ENCODE measurements around the gene PHLDA1. TPM values are rescaled to one million over a fixed set of nuclear protein-coding genes. Genes with fewer than 3 reads are reported as not detected.

The PHLDA1 gene
- total RNA-seq, 1 experiment from 2014 or later, result 136 TPM

DNA sequence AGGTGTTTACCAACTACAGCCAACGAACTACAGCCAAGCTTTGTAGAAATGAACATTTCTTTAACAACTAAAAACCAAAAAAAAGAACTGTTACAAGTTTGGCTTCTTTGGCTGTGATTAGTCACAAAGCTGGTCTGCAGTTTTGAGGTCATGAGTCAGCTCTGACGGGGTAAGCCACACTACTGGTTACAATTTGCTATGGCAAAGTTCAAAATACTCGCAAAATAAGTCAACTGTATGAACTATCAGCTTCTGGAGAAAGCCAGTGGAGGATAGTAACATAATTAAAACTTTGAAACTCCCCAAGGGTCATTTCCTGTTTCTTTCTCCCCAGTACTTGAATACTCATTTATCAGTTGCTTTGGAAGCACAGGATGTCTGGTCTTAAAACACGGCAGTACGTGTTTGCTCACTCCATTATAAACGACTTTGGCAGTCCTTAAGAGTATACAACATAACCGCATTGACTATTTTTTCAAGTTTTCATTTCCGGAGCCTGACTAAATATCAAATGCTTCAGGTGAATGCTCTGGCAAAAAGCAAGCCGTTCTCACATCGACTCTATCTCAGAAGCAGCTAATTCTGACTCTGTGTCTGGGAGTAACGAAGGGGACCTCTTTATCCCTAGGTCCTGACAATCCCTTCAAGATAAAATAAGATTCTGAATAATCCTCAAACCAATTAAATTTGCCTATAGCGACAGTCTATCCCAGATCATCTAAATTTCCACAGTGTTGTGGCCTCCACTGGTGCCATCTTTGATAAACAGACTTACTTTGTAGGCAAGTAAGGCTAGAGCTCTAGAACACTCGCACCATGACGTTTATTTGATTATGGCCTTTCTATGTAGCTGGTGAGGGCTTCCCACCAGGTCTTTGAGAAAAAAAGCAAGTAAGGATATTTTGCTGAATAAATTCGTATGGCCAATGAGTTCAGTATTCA is 10.6 kb downstream of the PHLDA1 start:
- DNase-seq (ENCODE audit: extremely low read depth, low read depth), result peak; percentile 45

- no peak for DNase-seq (ENCODE audit: extremely low read depth, low read depth)
Observed at GRCh38 chr12:76020281-76020680, 11.3 kb downstream of the PHLDA1 start.

GRCh38 chr12:76018672-76019071 is 12.9 kb downstream of the PHLDA1 start:
- no peak for DNase-seq (ENCODE audit: extremely low read depth, low read depth)

DNA sequence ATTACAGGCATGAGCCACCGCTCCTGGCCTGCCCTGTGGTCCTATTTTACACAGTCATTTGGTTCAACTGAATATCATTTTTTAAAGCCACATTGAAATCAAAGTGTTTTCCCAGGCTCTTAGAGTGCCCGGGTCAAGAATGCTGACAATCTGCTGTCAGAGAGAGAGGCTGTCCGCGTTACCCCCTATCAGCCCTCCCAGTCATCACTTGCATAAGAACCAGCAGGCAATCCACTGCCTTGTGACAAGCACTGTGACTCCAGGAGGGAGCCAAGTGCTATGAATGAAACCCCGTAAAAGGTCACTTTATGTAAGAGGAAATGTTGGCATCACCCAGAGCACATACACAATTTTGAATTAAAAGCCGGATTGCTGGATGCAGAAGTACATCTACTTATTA is 13.5 kb downstream of the PHLDA1 start:
- no peak for DNase-seq (ENCODE audit: extremely low read depth, low read depth)

GRCh38 chr12:76014007-76014406 is 17.6 kb downstream of the PHLDA1 start:
- no peak for DNase-seq (ENCODE audit: extremely low read depth, low read depth)

DNA sequence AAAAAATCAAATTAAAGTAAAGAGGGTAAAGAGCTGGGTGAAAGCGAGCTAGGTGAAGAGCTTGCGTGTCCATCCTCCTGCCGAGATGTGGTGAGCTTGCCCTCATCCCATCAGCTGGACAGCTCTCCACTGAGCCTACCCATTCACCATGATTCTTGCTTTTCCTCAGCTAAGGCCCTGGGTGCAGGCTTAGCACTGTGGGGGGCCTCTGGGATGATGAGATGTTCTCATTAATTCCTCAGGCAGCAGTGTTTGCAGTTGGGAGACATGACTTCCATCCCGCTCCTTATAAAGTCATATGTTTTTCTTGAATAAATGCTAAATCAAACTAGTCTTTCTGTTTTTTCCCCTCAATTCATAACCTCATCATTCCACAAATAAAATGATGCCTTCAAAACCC is 18.0 kb downstream of the PHLDA1 start:
- DNase-seq (ENCODE audit: extremely low read depth, low read depth), result no peak

DNA sequence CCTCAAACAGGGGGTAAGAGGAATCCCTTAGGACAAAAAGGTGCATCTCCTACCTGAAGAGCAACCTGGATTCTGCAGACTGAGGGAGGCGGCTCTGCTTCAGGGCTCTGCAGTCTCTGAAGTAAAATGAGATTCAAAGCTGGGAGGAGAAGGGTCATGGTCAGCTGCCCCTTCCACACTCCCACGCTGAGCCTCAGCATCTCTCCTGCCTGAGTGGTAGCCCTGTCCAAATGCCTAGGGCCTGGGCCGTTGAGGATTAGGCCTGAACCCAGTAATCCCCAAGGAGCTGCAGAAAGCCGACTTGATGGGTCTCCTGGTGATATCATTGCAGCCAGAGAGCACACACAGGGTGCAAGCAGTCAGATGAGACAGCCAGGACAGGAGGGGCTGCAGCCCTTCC is 18.9 kb downstream of the PHLDA1 start:
- DNase-seq (ENCODE audit: extremely low read depth, low read depth), result no peak

DNA sequence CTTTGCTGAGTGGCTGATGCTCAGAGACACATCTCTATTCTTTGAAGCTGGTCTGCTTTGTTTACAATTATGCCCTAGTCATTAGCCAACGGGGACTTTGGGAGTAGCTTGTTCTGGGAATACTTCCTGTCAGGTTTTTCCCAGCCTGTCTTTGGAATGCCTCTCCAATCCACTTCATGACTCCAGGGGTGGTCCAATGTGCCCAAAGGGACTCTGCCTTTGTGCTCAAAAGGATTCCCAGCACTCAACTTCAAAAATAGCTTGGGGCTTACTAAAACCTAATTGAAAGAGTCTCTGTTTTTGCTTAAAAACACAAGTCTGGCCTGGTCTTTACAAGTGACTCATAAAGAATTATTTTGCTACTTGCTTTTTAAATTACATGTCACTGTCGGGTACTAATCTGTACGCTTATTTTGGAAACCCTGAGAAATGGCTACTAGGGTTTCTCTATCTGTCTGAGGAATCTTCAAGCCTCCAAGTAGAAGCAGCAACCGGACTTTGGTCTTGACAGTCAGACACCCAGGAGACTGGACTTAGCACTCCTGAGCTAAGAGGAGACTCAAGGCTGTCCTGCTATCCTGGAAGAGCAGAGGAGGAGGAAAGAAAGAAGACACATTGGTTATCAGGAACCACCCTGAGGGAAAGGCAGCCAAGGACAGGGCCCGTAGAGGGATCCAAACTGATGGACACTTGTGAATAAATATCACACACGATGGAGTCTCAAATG is 20.7 kb downstream of the PHLDA1 start:
- DNase-seq (ENCODE audit: extremely low read depth, low read depth), result no peak

- no peak for DNase-seq (ENCODE audit: extremely low read depth, low read depth)
Observed at GRCh38 chr12:76008428-76008827, 23.1 kb downstream of the PHLDA1 start.

GRCh38 chr12:76007640-76008039 is 23.9 kb downstream of the PHLDA1 start:
- no peak for DNase-seq (ENCODE audit: extremely low read depth, low read depth)

DNA sequence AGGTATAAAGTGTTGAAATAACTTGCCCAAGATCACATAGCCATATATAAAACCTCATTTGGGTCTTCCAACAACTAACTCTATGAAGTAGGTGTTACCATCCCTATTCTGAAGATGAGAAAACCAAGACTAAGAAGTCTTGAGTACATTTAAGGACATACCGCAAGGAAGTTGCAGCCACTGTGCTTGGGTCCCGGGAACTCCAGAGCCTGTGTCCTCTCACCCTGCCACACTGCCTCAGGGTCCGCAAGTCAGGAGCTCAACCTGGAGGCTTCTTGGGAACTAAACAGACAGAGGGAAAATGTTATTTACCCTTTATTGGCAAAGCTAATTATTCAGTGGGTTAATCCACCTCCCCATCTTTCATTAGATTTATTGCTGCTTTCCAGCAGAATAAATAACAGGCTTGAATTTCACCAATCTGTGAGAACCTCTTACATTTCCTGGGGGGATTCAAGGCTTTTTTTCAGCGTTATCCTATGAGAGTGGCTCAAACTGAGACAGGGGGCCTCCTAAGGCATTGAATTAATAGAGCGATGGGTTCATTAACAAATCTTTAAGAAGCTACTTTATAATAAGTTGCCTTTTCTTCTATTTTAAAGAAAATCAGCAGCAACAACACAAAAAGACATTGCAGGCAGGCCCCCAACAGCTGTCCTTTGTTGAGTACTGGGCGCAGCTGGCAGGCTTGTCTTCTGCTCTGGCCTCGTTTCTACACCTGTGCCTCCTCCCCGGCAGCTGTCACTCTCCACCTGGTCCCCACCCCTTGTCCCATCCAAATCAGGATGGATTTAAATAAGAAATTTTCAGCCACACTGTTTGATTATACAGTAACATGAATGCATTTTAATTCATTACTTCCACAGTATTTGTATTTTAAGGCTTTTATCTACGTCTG is 25.3 kb downstream of the PHLDA1 start:
- no peak for DNase-seq (ENCODE audit: extremely low read depth, low read depth)

DNA sequence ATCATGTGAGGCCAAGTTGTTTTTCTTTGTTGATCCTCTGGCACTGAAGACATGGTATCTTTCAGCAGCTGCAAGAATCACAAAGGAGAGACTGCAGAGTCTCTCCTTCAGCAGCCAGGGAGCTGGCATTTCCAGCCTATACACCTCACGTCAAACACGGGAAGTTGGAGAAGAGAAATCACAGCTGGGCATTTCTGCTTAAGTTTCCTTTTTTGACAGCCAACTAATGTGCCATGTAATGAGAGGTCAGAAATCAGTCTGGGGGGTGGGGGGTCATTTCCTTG is 28.3 kb downstream of the PHLDA1 start:
- DNase-seq (ENCODE audit: extremely low read depth, low read depth), result no peak

- no peak for DNase-seq (ENCODE audit: extremely low read depth, low read depth)
Observed at GRCh38 chr12:76002598-76003354, 28.8 kb downstream of the PHLDA1 start.

- no peak for DNase-seq (ENCODE audit: extremely low read depth, low read depth)
Observed at GRCh38 chr12:75998292-75999063, 33.1 kb downstream of the PHLDA1 start.

- no peak for DNase-seq (ENCODE audit: extremely low read depth, low read depth)
Observed at GRCh38 chr12:75997658-75998057, 33.9 kb downstream of the PHLDA1 start.

DNA sequence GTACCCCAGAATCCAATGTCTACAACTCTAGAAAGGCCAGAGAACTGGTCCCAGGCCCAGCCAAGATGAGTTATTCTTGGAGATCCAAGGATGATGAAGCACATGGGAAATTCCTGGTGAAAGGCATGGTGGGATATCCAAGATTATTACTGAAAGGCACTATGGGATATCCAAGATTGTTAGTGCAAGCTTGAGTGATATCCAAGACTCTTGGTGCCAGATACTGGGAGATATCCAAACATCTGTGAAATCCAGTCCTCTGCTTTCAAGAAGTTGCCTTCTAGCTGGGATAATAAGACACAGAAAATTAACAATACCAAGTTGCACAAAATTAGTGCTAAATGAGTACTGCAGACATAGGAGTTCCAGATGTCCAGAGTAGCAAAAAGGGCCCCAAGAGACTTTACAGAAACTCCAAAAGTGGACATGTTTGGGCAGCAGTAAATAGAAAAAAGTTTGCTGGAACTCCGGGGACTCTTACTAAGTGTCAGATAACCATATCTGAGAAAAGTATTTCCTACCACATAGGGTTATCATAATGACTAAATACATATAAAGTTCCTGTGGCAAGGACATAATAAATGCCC is 34.6 kb downstream of the PHLDA1 start:
- DNase-seq (ENCODE audit: extremely low read depth, low read depth), result no peak

DNA sequence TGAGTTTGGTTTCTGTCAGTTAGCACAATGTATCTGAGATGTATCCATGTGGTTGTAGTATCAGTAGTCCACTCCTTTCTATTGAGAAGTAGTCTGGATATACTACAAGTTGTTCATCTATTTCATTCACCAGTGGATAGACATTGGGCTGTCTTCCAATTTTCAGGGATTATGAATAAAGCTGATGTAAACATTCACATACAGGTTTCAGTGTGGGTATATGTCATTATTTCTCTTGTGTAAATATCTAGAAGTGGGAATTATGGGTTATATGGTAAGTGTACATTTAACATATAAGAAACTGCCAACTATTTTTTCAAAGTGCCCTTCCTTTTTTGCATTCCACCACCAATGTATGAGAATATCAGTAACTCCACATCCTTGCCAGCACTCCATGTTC is 35.9 kb downstream of the PHLDA1 start:
- DNase-seq (ENCODE audit: extremely low read depth, low read depth), result no peak

DNA sequence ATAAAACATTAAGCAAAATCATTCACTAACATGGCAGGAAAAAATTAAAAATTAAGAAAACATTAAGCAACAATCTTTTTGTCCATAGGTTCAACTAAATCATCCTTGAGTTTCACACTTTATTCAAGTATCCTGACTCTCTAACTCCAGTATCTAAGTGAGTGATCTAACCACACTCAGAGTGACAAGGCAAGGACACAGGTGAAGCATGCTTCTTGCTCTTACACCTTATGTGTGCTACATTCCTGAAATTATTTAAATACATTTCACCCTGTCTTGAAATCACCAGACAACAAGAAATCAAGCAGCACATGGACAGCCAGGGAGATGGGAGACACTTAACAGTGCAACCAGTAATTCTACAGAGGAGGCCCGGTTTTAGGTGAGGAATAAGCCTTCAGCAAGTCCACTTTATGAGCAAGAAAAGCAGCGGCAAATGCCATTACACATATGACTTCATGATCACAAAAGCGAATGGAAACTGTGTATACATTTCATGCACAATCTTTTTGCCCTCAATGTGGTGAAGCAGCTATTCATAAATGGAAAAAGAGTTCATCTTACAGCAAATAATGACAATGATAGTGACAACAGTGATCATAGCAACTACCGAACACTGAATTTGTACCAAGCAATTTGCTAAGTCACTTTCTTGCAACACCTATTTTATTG is 37.4 kb downstream of the PHLDA1 start:
- no peak for DNase-seq (ENCODE audit: extremely low read depth, low read depth)

- DNase-seq (ENCODE audit: extremely low read depth, low read depth), result no peak
Observed at GRCh38 chr12:75991753-75992152, 39.8 kb downstream of the PHLDA1 start.

Measured in NCI-H460 (cell line).